ENCODE data around the gene SCLT1.
A peak's percentile ranks its signal among the peaks of the same experiment; 100 is the strongest.

The SCLT1 gene

GRCh38 chr4:128954941-128955340, 138.4 kb downstream of the SCLT1 start:
- no peak for DNase-seq

- no peak for DNase-seq
Measured at GRCh38 chr4:128951316-128951715, 142.0 kb downstream of the SCLT1 start.

GRCh38 chr4:128950796-128951195, 142.5 kb downstream of the SCLT1 start:
- DNase-seq, result no peak

- DNase-seq, result no peak
Measured at GRCh38 chr4:128946916-128947315, 146.4 kb downstream of the SCLT1 start.

- no peak for DNase-seq
Measured at GRCh38 chr4:128942607-128943006, 150.7 kb downstream of the SCLT1 start.

GRCh38 chr4:128940971-128941370, 152.4 kb downstream of the SCLT1 start:
- no peak for DNase-seq

GRCh38 chr4:128930051-128930450, 163.3 kb downstream of the SCLT1 start:
- DNase-seq, result no peak

GRCh38 chr4:128924951-128925350, 168.4 kb downstream of the SCLT1 start:
- DNase-seq, result no peak

- DNase-seq, result no peak
Measured at GRCh38 chr4:128921954-128922353, 171.4 kb downstream of the SCLT1 start.

- no peak for DNase-seq
Measured at GRCh38 chr4:128917781-128918180, 175.6 kb downstream of the SCLT1 start.

- DNase-seq, result no peak
Measured at GRCh38 chr4:128916832-128917231, 176.5 kb downstream of the SCLT1 start.

GRCh38 chr4:128915544-128915943, 177.8 kb downstream of the SCLT1 start:
- DNase-seq, result no peak

GRCh38 chr4:128913228-128913627, 180.1 kb downstream of the SCLT1 start:
- DNase-seq, result no peak

- DNase-seq, result no peak
Measured at GRCh38 chr4:128908735-128909134, 184.6 kb downstream of the SCLT1 start.

GRCh38 chr4:128907981-128908380, 185.4 kb downstream of the SCLT1 start:
- peak; percentile 50 for DNase-seq

- DNase-seq, result no peak
Measured at GRCh38 chr4:128906581-128906980, 186.8 kb downstream of the SCLT1 start.

GRCh38 chr4:128904821-128905220, 188.5 kb downstream of the SCLT1 start:
- no peak for DNase-seq

GRCh38 chr4:128880662-128881061, 212.7 kb downstream of the SCLT1 start:
- DNase-seq, result no peak

- no peak for DNase-seq
Measured at GRCh38 chr4:128879971-128880370, 213.4 kb downstream of the SCLT1 start.

- no peak for DNase-seq
Measured at GRCh38 chr4:128879283-128879682, 214.1 kb downstream of the SCLT1 start.

- DNase-seq, result no peak
Measured at GRCh38 chr4:128877934-128878333, 215.4 kb downstream of the SCLT1 start.

GRCh38 chr4:128876200-128876599, 217.1 kb downstream of the SCLT1 start:
- no peak for DNase-seq

- no peak for DNase-seq
Measured at GRCh38 chr4:128871948-128872347, 221.4 kb downstream of the SCLT1 start.

- DNase-seq, result no peak
Measured at GRCh38 chr4:128869776-128870509, 223.4 kb downstream of the SCLT1 start.

- no peak for DNase-seq
Measured at GRCh38 chr4:128868758-128869157, 224.6 kb downstream of the SCLT1 start.

Data from NCI-H69 (cell line).